ENCODE data around the gene CFAP65.

Gene CFAP65

DNA sequence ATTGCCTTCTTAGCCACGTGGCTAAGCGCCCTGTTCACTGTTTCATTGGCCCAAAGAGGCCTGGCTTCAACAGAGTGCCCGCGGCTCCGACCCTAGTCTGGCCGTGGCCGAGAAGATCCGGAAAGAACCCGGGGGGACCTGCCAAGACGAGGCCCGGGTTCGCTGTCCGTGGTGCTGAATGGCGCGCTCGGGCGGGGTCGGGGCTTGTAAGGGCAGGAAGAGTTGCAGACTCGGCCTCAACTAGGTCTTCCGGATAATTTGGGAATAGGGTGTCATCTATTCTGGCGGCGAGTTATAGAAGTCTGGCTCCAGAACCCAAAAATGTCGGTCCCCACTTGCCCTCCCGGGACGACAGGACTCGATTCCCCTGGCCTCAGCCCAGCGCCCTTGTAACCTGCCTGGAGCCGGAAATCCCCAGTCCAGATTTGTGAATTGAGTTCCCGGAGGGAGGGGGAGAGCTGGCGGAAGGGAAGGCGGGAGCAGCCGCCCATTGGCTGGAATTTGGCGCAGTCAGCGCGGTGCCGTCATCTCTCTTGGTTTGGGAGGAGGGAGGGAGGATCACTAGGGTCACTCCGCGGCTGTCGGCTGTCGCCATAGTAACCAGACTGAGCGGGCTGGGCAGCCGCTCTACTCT is 78.3 kb downstream of the CFAP65 start:
- peak; percentile 51 for DNase-seq

GRCh38 chr2:218961651-218962570 is 79.4 kb downstream of the CFAP65 start:
- DNase-seq, result no peak

DNA sequence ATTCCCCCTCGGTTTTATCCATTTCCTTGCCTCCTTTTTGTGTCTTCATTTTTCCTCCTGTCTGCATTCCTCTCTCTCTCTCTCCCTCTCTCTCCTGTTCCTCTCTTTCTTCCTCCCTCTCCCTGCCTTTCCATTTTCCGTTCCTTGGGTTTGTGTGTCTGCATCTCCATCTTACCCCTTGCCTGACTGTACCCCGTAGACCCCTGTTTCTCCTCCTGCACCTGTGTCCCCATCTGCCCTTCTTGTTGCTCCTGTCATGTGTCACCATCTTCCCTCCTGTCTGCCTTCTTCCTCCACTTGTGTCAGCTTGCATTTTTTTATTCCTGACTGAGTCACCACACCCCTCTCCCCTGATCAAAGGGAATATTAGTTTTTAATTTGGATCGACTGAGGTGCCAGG is 80.1 kb downstream of the CFAP65 start:
- DNase-seq, result no peak

- DNase-seq, result no peak
Measured at GRCh38 chr2:218960309-218961165, 80.8 kb downstream of the CFAP65 start.

GRCh38 chr2:218959761-218960308 is 81.5 kb downstream of the CFAP65 start:
- no peak for DNase-seq

DNA sequence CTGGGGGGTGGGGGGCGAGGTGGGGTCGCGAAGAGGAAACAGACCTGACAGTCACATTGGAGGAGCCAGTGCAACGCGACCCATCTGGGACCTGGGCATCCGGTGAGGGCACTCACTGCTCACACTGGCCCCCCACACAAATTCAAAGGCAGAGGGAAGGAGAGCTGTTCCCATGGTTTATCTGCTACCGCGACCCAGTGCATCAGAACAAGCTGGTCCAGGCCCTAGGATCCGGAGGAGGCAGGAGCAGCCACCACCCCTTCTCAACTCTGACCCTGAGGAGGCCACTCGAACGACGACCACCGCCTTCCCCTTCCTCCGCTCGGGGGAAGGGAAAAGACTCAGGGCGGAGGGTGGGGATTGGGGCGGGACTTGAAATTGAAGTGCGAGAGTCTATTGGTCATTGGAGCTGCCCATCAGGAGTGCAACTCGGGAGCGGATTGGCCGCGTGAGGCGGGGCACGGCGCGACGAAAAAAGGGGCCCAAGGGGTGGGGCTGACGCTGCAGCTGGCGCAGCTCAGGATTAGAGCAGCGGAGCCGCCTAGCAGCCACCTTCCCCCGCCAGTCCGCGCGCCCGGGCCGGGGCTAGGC is 82.1 kb downstream of the CFAP65 start, which contains the start of gene CDK5R2:
TSS of gene CDK5R2 (plus strand) at position 526 of the 591 bp plus-strand sequence. CDS start 155 bp downstream, outside the sequence.
- DNase-seq, result peak; percentile 75

DNA sequence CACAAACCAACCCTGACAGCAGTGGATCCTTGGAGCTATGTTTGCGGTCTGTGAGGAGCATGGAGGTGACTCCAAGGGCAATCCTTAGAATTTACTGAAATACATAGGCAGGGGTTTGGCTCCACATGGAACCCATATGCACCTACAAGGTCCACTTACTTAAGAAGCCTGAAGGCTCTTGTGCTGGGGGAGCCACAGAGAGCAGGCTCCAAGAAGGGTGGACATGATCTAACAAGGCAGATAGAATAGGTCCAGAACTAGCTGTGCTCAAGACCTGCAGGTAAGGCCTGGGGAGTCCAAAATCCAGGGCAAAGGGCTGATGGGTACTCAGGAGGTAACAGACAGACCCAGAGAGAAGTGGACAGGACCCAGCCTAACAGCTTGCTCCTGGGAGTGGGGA is 83.0 kb downstream of the CFAP65 start:
- no peak for DNase-seq

DNA sequence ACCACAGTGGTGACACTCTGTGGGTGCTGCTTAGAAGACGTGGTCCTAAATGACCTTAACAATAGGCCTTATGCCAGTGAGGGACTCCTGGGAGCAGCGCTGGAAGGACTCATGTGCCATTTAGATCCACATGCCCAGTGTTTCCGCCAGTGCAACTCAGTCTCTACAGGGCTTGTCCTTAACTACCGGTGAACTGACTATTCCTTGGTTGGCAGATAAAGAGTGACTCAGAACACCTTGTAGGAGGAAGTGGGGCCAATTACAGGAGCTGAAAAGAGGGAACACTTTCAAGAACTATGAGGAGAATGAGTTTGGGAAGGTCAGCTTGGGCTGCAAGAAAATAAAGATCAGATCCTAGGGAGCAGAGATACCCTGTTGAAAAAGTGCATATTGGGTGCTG is 83.6 kb downstream of the CFAP65 start:
- no peak for DNase-seq

DNA sequence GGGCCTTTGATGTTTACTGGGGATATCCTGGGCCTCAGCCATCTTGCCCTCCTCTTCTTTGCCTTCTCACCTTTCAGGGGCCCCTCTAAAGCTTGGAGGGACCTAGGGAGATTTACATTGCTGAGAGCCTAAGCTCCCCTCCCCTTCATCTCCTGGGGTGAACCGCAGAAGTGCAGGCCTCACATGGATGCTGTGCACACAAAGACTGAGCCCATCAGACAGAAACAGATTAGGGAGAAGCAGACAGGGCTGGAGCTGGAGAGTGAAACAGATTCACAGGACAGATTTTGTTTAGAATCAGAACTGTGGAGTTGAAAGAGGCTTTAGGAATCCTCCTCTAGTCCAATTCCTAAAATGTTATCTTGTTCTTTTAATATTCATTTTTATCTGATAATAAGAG is 85.3 kb downstream of the CFAP65 start:
- no peak for DNase-seq

- DNase-seq, result no peak
Measured at GRCh38 chr2:218954541-218955300, 86.6 kb downstream of the CFAP65 start.

DNA sequence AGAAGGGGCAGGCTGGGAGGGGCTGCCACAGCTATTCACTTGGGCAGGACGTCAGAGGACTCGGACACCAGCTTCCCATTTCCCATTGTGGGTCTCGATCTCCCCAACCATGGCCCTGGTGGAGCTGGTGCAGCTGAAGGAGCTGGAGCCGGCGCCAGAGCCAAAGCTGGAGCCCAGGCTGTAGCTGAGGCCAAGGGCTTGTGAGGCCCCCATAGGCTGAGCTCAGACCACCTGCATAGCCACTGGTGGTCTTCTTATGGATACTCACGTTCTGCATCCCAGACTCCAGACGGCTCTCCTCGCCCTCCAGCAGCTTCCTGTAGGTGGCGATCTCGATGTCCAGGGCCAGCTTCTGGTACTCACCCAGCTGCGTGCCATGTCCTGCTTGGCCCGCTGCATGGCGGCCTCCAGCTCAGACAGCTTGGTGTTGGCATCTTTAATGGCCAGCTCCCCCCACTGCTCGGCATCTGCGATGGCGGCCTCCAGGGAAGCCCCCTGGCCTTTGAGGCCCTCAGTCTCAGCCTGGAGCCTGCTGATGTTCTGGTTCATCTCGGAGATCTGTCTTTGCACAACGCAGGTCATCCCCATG is 87.9 kb downstream of the CFAP65 start:
- DNase-seq, result no peak

All from fibroblast of upper back skin (primary cell).